GM12872 (cell line): Measurements from ENCODE around the gene BLCAP.

Source experiments
- TF ChIP-seq, protein P1 (sequence below): IDR thresholded peaks from 3 replicates; pipeline ENCODE4 v1.5.1; 2011; ENCODE audit warnings: low read depth, mild to moderate bottlenecking, low read length, moderate library complexity; ENCODE audit not compliant: insufficient read depth

BLCAP gene

DNA sequence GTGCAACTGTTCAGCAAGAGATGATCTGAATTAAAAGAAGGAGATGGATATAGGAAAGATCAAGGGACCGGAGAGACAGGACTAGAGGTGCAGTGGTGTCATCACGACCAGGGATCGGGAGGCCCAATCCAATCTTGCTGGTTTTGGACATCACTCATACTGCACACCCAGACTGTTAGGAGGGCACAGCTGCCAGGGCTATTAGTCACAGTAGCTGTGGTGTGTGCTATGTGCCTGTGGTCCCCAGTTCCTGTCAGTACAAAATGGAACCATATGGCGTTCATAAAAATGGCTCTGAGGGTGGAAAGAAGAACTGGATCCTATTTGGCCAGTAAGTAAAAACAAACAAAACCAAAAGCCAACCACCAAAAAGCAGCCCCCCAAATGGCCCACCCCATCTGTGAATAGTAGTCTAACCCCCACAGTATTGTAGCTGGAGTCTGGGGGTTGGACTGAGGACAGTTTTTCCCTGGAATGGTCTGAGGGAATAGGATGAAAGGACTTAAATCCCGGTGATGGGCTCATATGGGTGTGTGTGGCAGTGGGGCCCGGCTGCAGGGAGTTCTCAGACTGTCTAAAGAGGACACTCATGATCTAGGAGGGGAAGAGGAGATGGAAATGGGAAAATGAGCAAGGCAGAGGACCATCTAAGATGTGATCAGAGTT lies 15.9 kb downstream of the BLCAP start:
- TF ChIP-seq, protein P1, sequence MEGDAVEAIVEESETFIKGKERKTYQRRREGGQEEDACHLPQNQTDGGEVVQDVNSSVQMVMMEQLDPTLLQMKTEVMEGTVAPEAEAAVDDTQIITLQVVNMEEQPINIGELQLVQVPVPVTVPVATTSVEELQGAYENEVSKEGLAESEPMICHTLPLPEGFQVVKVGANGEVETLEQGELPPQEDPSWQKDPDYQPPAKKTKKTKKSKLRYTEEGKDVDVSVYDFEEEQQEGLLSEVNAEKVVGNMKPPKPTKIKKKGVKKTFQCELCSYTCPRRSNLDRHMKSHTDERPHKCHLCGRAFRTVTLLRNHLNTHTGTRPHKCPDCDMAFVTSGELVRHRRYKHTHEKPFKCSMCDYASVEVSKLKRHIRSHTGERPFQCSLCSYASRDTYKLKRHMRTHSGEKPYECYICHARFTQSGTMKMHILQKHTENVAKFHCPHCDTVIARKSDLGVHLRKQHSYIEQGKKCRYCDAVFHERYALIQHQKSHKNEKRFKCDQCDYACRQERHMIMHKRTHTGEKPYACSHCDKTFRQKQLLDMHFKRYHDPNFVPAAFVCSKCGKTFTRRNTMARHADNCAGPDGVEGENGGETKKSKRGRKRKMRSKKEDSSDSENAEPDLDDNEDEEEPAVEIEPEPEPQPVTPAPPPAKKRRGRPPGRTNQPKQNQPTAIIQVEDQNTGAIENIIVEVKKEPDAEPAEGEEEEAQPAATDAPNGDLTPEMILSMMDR, result no peak

DNA sequence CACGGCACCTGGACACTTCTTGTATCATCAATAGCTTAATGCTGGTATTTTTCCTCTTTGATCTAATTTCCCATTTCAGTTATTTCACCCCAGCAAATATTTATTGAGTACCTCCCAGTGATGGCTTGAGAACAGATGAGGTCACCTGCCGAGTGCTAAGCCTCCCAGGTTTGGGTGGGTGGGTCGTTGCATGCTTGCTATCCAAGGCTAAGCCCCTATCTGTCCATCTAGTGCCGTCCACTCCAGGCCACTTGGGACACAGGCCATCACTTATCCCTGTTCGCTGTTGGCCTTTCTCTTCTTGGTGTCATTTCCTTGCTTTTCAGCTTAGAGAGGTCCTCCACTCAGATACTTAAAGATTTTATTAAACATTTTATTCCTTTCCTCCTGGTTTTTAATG lies 17.4 kb downstream of the BLCAP start:
- TF ChIP-seq, protein P1, result no peak

DNA sequence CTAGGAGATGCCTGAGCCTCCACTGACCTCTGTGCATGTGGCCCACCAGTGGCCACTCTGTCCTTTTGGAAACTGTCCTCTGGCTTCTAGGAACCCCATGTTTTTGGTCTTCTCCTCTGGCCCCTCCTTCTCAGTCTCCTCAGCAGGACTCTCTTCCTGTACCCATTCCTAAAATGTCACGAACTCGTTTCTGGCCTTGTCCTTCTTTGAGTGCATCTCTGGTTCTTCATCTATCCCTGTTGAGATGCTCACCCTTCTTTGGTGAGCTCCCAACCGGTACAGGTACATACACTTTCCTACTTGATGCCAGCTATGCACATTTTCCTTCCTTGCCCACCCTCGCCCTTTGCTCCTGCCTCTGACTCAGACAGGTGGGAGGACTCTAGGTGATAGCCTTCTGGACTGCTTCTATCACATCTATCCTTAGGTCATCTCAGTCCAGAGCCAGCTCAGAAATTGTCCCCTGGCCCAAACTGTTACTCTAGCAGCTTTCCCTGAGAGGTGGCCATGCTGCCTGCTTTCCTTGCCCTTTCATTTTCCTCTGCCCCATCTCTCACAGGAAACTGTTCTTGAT lies 21.4 kb downstream of the BLCAP start:
- TF ChIP-seq, protein P1, result no peak

DNA sequence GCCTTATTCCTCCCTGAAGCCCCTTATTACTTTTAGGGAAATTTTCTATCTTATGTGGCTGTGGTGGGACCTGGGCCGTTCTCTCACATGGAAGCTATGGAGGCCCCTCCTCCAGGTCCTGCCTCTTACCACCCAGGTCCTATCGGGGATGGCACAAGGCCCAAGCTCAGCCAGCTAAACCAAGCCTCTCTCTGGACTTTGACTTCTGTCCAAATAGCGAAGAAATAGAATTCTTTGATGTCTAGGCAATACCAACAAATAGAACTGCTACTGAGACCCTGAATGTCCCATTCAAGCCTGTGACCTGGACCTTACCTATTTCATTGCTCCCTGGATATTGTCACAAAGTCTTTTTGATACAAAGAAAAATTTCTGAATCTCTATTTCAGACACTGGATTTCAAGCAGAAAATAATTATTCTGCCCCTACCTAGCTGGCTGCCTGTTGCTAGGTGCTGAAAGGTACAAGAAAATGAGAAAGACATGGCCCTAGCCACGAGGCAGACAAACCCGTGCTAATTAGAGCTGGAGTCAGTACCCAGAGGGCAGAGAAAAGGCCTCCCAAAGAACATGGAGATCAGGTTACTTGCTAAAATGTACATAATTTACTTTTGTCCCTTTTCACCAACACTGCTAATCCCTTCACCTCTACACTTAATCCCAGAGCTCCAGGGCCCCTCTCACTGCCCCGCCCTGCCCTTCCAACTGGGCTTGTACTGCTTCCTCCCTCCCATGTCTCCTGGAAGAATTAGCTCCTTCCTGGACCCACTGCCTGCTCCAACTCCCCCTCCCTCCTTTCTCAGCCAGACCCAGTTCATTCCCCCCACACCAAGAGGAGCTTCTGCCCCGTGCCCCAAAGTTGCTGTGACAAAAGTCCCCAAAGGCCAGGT lies 22.2 kb downstream of the BLCAP start:
- TF ChIP-seq, protein P1, result no peak

DNA sequence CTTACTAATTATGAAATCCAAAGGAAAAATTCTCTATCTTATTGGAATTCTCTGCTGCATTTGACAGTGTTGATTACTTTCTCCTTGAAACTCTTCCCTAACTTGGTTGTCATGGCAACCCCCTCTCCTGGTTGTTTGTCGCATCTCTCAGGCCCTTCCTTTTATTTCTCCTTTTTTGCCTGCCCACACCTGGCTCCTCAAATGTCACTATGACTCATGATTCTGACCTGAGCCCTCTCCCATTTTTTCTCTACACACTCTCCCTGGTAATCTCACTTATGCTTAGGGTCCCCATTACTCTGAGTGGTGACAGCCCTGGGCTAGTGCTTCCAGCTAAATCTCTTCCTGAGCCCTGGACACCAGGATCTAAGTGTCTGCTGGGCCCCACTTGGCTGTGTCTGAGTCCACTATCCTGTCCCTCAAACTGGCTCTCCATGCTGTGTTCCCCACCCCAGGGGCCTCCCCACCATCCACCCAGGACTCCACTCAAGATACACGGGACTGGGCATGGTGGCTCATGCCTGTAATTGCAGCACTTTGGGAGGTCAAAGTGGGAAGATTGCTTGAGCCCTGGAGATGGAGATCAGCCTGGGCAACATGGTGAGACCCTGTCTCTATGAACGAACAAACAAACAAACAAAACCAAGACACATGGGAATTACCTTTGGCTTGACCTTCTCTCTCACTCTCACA lies 23.1 kb downstream of the BLCAP start:
- TF ChIP-seq, protein P1, result no peak

DNA sequence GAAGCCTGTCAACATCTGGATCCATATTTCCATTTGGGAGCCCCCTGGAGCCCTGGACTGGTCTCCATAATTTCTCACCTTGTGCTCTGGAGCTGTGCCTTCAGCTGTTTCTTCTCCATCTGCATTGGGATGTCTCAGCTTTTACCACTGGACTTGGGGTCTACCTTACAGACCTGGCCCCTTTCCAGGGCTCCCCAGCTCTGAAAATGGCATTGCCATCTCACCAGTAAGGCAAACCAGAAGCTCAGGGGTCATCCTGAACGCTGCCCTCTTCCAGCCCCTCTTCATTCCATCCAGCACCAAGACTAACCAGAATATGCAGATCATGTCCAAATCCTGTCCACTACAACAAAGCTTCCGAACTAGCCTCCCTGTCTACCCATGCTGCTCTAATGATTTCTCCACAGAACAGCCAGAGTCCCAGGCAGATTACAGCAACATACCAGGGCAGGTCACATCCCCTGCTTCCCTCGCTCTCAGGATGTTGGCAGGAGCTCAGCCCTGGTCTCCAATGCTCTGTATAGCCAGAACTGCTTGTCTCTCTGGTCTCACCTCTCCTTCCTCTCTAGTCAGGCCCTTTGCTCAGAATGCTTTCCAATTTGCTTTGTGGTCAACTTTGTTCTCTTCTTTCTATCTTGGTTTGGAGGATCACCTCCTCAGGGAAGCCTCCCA lies 24.3 kb downstream of the BLCAP start:
- TF ChIP-seq, protein P1, result no peak
